HG02943 (cell line): ENCODE results near the gene HRH2.

ENCODE experiments used
- ATAC-seq: cut with Tn5 transposase; IDR thresholded peaks from one replicate; pipeline ENCODE4 v1.9.1; 2021; ENCODE audit warnings: mild to moderate bottlenecking, low read depth, moderate library complexity; ENCODE audit not compliant: unreplicated experiment

HRH2 gene

GRCh38 chr5:175689147-175689991 lies 31.5 kb downstream of the HRH2 start:
- no peak for ATAC-seq

GRCh38 chr5:175690025-175690424 lies 32.2 kb downstream of the HRH2 start:
- ATAC-seq: no peak

DNA sequence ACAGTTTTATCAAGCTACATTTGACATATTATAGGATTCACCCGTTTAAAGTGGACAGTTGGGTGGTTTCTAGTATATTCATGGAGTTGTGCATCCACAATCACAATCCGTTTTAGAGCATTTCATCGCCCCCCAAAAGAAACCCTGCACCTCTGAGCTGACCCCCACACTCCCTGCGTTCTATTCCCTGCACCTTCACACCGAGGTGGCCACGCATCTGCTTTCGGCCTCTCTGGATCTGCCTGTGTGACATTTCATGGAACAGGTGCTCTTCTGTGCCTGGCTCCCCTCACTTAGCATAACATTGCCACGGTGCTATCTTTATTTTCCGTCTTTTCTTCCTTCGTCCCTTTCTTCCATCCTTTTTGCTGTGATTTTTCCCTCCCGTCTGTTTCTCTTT lies 32.7 kb downstream of the HRH2 start:
- ATAC-seq: no peak

GRCh38 chr5:175691761-175692160 lies 33.9 kb downstream of the HRH2 start:
- no peak for ATAC-seq

- ATAC-seq: no peak
Measured at GRCh38 chr5:175692235-175692995, 34.5 kb downstream of the HRH2 start.

GRCh38 chr5:175692996-175693710 lies 35.3 kb downstream of the HRH2 start:
- ATAC-seq: no peak

GRCh38 chr5:175693741-175694140 lies 35.9 kb downstream of the HRH2 start:
- ATAC-seq: no peak

- no peak for ATAC-seq
Measured at GRCh38 chr5:175694371-175695160, 36.7 kb downstream of the HRH2 start.

DNA sequence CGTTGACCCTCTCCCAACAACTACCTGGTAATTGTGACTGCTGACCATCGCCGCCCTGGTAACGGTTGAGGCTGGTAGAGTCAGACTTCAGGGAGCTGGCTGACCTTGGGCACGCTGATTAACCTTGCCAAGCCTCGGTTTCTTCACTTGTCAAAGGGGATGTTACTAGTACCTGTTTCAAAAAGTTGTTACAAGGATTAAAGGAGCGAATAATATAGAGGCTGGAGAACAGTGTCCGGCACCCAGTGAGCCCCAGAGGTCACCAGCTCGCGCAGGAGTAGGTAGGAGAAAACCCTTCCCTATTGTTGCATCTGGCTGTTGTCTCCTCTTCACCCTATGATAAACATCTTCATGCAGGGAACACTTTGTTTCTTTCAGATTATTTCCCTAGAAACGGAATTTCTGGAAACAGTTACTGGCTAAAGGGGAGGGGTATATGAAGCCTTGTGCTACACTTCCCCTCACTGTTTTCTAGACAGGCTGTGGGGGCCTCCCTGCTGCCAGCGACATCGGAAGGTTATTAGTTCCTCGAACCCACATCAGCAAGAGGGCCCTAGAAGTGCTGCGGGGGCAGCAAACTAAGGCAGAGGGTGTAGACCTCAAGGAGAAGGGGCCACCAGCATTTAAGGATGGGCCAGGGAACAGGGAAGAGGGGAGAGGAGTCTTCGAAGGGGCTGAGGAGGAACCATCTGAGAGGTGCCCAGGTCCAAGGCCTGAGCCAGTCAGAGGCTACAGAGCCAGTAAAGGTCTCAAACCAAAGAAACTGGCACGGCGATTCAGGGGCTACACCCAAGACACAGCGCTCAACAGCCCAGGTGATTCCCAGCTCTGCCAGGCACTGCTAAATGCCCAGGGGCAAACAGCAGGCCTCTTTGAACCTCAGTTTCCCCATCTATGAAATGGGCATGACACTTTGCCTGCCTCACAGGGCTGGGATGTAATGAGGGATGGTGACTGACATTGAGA lies 37.6 kb downstream of the HRH2 start:
- no peak for ATAC-seq

GRCh38 chr5:175696139-175696854 lies 38.4 kb downstream of the HRH2 start:
- ATAC-seq: no peak

GRCh38 chr5:175696855-175697198 lies 39.0 kb downstream of the HRH2 start:
- no peak for ATAC-seq

- no peak for ATAC-seq
Measured at GRCh38 chr5:175697846-175698245, 40.0 kb downstream of the HRH2 start.

GRCh38 chr5:175698401-175699115 lies 40.7 kb downstream of the HRH2 start:
- ATAC-seq: no peak

- no peak for ATAC-seq
Measured at GRCh38 chr5:175700991-175701390, 43.1 kb downstream of the HRH2 start.

DNA sequence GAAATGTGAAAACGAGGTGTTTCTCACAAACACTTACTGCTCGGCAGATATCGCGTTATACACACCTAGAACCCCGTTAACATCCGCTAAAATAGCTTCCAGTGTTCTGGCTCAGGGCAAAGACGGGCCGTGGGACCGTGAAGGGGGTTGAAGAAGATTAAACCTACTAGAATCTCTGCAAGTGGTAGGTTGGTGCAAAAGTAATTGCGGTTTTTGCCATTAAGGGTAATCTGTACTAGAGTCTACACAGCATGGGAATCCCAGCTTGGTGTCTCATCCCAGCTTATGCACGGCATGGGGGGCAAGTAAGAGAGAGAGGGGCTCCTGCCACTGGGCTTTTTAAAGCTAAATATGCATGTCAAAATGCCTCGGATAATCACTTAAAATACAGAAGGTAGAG lies 43.9 kb downstream of the HRH2 start:
- no peak for ATAC-seq

DNA sequence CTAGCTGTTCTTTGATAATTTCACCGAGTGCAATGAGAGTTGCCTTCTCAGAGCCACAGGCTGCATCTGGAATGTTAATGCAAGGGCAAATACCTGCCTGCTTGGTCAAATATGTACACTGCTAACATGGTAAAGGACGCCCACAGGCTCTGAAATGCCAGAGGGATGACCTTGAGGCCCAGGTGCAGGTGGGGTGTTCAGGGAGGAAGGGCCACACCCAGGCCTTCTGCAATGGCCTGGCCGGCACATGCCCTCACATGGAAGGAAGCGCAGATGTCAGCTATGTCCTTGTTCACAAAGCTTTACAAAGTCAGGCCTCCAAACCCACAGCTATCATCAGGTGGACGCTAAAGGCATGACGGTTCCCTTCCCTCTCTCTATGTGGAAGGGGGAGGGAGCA lies 48.6 kb downstream of the HRH2 start:
- ATAC-seq: no peak

DNA sequence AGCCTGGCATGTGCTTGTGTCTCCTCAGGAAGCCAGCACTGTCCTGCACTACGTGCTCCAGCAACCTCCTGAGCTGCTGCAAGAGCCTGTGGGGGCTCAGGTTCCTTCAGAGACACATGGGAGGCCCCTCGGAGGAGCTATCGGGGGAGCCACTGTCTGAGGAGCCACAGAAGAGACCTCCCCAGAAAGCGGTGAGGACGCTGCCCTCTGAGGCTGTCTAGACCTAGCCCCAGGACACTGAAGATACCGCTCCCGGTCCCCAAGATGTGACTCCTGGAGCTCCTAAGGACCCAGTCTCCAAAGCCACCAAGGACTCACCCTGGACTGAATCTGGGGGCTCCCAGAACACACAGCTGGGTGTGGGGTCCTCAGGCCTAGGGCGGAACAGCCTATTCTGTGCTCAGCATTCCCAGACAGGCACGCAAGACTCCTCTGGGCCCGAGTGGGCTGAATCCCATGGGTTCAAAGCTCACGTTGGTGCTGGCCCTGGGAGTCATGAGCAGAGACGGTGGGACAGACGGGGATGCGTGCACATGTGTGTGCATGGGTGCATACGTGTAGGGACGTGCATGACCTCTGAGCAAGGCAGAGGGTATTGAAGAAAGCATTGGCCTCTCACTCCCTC lies 50.0 kb downstream of the HRH2 start:
- ATAC-seq: no peak
